ENCODE results near the gene VWCE. TPM values are rescaled to one million over a fixed set of nuclear protein-coding genes. Genes with fewer than 3 reads are reported as not detected.

VWCE gene
- total and polyA plus RNA-seq, 9 of the 15 experiments (the other 6 are each of a cell fraction or from before 2014, with no cell fraction given): 0.06 to 1.6 (median 0.63) TPM; not detected in 1

GRCh38 chr11:61268588-61269250 is 26.4 kb downstream of the VWCE start:
- intact Hi-C loops (cut with micrococcal nuclease) (no loop called here), in situ Hi-C loops (cut with MboI) (no loop called here)
- H3K27me3 ChIP-seq (ENCODE audit: control insufficient read depth in 2 of 2, insufficient read depth in 2 of 2, low read length in 2 of 2): no peaks in the 10 kb centered on the region
- no peaks in the 10 kb centered on the region for H4K20me1 ChIP-seq (replicated peaks; ENCODE audit: control insufficient read depth, insufficient read depth, low read length)
- H3K27ac ChIP-seq (ENCODE audit: extremely low read depth, low read depth, low read length): no peak overlapping the region
- no peaks in the 10 kb centered on the region for H3K9me1 ChIP-seq (ENCODE audit: control insufficient read depth, insufficient read depth, low read length)
- H3K4me1 ChIP-seq (replicated peaks in 1 of 2; ENCODE audit: control insufficient read depth in 2 of 2, insufficient read depth in 2 of 2, low read length in 2 of 2): peaks cover 15 to 39% of the 10 kb centered on the region in 2 experiments; a peak in 4 of 5 replicates
- DNase-seq (ENCODE audit: extremely low read depth in 1 of 4, low spot score in 3 of 4): no peak
- CTCF ChIA-PET (ENCODE audit: low intra/inter-chr PET ratio): no interaction called here
- H3K36me3 ChIP-seq (ENCODE audit: control insufficient read depth, insufficient read depth, low read length): no peaks in the 10 kb centered on the region
- ATAC-seq: no peak
- no peaks in the 10 kb centered on the region for H3K79me2 ChIP-seq (ENCODE audit: control insufficient read depth, insufficient read depth, low read length)
- POLR2A ChIA-PET: no interaction called here
- H2AFZ ChIP-seq (ENCODE audit: low read depth, low read length): no peak overlapping the region
- H3K9ac ChIP-seq (ENCODE audit: insufficient read depth in 1 of 2, low read depth in 2 of 2, low read length in 2 of 2): peak overlapping the region in 1 of 2 experiments; percentile 71; a peak in 2 of 4 replicates
- H3K4me3 ChIP-seq: no peak overlapping the region
- H3K4me2 ChIP-seq (ENCODE audit: insufficient read depth, low read length): no peak overlapping the region
- FAIRE-seq: no peak
- TF ChIP-seq RBM25 (IDR thresholded peaks at IDR 0.05; ENCODE audit: low read depth, low read length, severe bottlenecking) (peak; percentile 25), MAZ (CRISPR knock-in tag; conservative IDR thresholded peaks at IDR 0.05 in 1 of 2, IDR thresholded peaks at IDR 0.05 in 1 of 2) (no peak)
- H3K9me3 ChIP-seq (replicated peaks; ENCODE audit: control insufficient read depth, insufficient read depth, low read depth, low read length): no peaks in the 10 kb centered on the region
- BruUV-seq (replicated peaks): no TSS peak
- WGBS (ENCODE audit: insufficient coverage, low coverage, missing lambda C conversion rate): 82% methylated on average over 12 of the region's 15 CpGs

DNA sequence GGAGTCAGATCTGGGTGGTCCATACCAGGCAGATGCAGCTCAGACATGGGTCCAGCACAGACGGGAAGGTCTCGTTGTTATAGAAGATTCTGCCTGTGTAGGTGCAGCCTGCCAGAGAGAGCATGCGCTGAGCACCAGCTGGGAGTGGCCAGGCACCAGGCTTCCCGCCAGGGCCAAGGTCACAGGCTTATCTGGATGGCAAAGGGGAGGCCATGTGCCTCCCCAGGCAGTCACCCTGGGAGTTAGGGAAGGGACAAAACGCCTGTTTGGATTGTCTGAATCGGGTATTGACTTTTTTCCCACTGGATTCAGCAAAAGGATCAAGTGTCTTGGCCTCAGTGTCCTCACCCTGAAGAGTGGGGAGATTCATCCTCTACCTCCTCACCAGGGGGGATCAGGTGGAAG is 27.7 kb downstream of the VWCE start:
- peak overlapping the region; percentile 48 to 84 for H3K9ac ChIP-seq (ENCODE audit: insufficient read depth in 1 of 2, low read depth in 2 of 2, low read length in 2 of 2)
- WGBS (ENCODE audit: insufficient coverage, low coverage, missing lambda C conversion rate): 4% methylated on average over 6 of the region's 6 CpGs
- peak; percentile 67 for FAIRE-seq
- DNase-seq (ENCODE audit: extremely low read depth in 1 of 4, low spot score in 3 of 4): peak; percentile 73 to 79 (median 77)
- H3K4me2 ChIP-seq (ENCODE audit: insufficient read depth, low read length): peak overlapping the region; percentile 55
- H2AFZ ChIP-seq (ENCODE audit: low read depth, low read length): peak overlapping the region; percentile 93
- ChIA-PET CTCF (ENCODE audit: low intra/inter-chr PET ratio) (no interaction called here), POLR2A (interaction anchor here (1.0 to 1.1 kb wide), 4 partner anchors 11 to 118 kb away, joined by 3 to 5 read pairs (median 4); no protein-coding TSS in a partner anchor)
- no peaks in the 10 kb centered on the region for H3K9me1 ChIP-seq (ENCODE audit: control insufficient read depth, insufficient read depth, low read length)
- no peak overlapping the region for H3K4me3 ChIP-seq
- H3K36me3 ChIP-seq (ENCODE audit: control insufficient read depth, insufficient read depth, low read length): no peaks in the 10 kb centered on the region
- no peaks in the 10 kb centered on the region for H3K79me2 ChIP-seq (ENCODE audit: control insufficient read depth, insufficient read depth, low read length)
- H4K20me1 ChIP-seq (replicated peaks; ENCODE audit: control insufficient read depth, insufficient read depth, low read length): no peaks in the 10 kb centered on the region
- peaks cover 15 to 30% of the 10 kb centered on the region in 2 experiments; a peak in 4 of 5 replicates for H3K4me1 ChIP-seq (replicated peaks in 1 of 2; ENCODE audit: control insufficient read depth in 2 of 2, insufficient read depth in 2 of 2, low read length in 2 of 2)
- H3K27ac ChIP-seq (ENCODE audit: extremely low read depth, low read depth, low read length): peak overlapping the region; percentile 50
- H3K9me3 ChIP-seq (replicated peaks; ENCODE audit: control insufficient read depth, insufficient read depth, low read depth, low read length): no peaks in the 10 kb centered on the region
- intact Hi-C loops (cut with micrococcal nuclease) (no loop called here), in situ Hi-C loops (cut with MboI) (no loop called here)
- H3K27me3 ChIP-seq (ENCODE audit: control insufficient read depth in 2 of 2, insufficient read depth in 2 of 2, low read length in 2 of 2): no peaks in the 10 kb centered on the region
- BruUV-seq (replicated peaks): no TSS peak
- ATAC-seq: peak; percentile 92
- TF ChIP-seq NR2C2 (CRISPR knock-in tag; IDR thresholded peaks at IDR 0.05) (no peak), NR2C2 (tag; IDR thresholded peaks at IDR 0.05) (peak; percentile 75), E2F6 (IDR thresholded peaks at IDR 0.05; ENCODE audit: borderline replicate concordance in 1 of 2, extremely low read depth in 1 of 2, insufficient read depth in 1 of 2, insufficient read length in 1 of 2, low read depth in 1 of 2, low read length in 1 of 2, poor library complexity in 1 of 2, severe bottlenecking in 1 of 2) (peak; percentile 89 to 94), NRF1 (conservative IDR thresholded peaks at IDR 0.05 in 1 of 2, IDR thresholded peaks at IDR 0.05 in 1 of 2) (peak; percentile 81 to 85)
- TF ChIP-seq, protein P1, sequence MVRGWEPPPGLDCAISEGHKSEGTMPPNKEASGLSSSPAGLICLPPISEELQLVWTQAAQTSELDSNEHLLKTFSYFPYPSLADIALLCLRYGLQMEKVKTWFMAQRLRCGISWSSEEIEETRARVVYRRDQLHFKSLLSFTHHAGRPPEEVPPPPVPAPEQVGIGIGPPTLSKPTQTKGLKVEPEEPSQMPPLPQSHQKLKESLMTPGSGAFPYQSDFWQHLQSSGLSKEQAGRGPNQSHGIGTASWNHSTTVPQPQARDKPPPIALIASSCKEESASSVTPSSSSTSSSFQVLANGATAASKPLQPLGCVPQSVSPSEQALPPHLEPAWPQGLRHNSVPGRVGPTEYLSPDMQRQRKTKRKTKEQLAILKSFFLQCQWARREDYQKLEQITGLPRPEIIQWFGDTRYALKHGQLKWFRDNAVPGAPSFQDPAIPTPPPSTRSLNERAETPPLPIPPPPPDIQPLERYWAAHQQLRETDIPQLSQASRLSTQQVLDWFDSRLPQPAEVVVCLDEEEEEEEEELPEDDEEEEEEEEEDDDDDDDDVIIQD (CRISPR knock-in tag; IDR thresholded peaks at IDR 0.05): no peak
- TF ChIP-seq, protein P2, sequence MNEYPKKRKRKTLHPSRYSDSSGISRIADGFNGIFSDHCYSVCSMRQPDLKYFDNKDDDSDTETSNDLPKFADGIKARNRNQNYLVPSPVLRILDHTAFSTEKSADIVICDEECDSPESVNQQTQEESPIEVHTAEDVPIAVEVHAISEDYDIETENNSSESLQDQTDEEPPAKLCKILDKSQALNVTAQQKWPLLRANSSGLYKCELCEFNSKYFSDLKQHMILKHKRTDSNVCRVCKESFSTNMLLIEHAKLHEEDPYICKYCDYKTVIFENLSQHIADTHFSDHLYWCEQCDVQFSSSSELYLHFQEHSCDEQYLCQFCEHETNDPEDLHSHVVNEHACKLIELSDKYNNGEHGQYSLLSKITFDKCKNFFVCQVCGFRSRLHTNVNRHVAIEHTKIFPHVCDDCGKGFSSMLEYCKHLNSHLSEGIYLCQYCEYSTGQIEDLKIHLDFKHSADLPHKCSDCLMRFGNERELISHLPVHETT (CRISPR knock-in tag; conservative IDR thresholded peaks at IDR 0.05 in 1 of 2, IDR thresholded peaks at IDR 0.05 in 1 of 2): 0 out of 4 replicates have a peak, but pooled peaks of 1 of the 2 experiments have one; percentile 22
